MCF 10A (cell line): ENCODE results near the gene HS6ST1. TPM values are rescaled to one million over a fixed set of nuclear protein-coding genes. Genes with fewer than 3 reads are reported as not detected.

Experiments
- BruUV-seq: library from RNA; stranded (reverse); fragments of 400-500 nt; replicated peaks from 2 replicates; lab custom pipeline; 2021; lab: Mats Ljungman, UMichigan
- CTCF ChIA-PET: fragments of 300-600 bp; sonication (Branson Sonifier 250); formaldehyde crosslinking; extraction: SDS; loops from one replicate; lab custom pipeline; 2021; ENCODE audit warnings: antibody characterized with exemption, inconsistent platforms; lab: Yijun Ruan, JAX
- POLR2A ChIA-PET: fragments of 300-600, 350-650 bp; sonication (Branson Sonifier 250); formaldehyde crosslinking; extraction: SDS; loops from one replicate; lab custom pipeline; 2020; ENCODE audit warnings: antibody characterized with exemption, inconsistent platforms; lab: Yijun Ruan, JAX
- DNase-seq: peaks from one replicate; pipeline ENCODE4 v3.0.0-alpha.2; 2018; ENCODE audit not compliant: unreplicated experiment
- H3K27ac Mint-ChIP-seq: one replicate; pipeline ENCODE4 v1.8.0; 2022; ENCODE audit warnings: mild to moderate bottlenecking, low read depth, mixed read lengths; ENCODE audit not compliant: unreplicated experiment
- H3K27me3 Mint-ChIP-seq: one replicate; pipeline ENCODE4 v1.8.0; 2022; ENCODE audit warnings: mixed read lengths; ENCODE audit not compliant: insufficient read depth, unreplicated experiment
- H3K36me3 Mint-ChIP-seq: one replicate; pipeline ENCODE4 v1.8.0; 2022; ENCODE audit warnings: mild to moderate bottlenecking, moderate library complexity, mixed read lengths; ENCODE audit not compliant: insufficient read depth, unreplicated experiment
- H3K4me1 Mint-ChIP-seq: one replicate; pipeline ENCODE4 v1.8.0; 2022; ENCODE audit warnings: mixed read lengths; ENCODE audit not compliant: insufficient read depth, unreplicated experiment
- H3K4me3 Mint-ChIP-seq: one replicate; pipeline ENCODE4 v1.8.0; 2022; ENCODE audit warnings: mild to moderate bottlenecking, moderate library complexity, mixed read lengths; ENCODE audit not compliant: unreplicated experiment
- H3K9me3 Mint-ChIP-seq: one replicate; pipeline ENCODE4 v1.8.0; 2022; ENCODE audit warnings: mixed read lengths; ENCODE audit not compliant: unreplicated experiment
- intact Hi-C: fragments of 100-400 bp; cut with micrococcal nuclease; formaldehyde crosslinking; loops from 2 replicates; pipeline ENCODE4 v1.14.1; 2022
- total RNA-seq: library from RNA; stranded (reverse); gene quantifications from 2 replicates; pipeline ENCODE4 v1.2.3, GENCODE V29; 2022
- TF ChIP-seq, protein P1 (sequence below): fragments of 200-600 bp; IDR thresholded peaks from one replicate; pipeline ENCODE4 v1.8.0; 2022; ENCODE audit warnings: antibody characterized with exemption, mild to moderate bottlenecking; ENCODE audit not compliant: unreplicated experiment

Gene HS6ST1
- total RNA-seq, 1 experiment from 2014 or later = 9.6 TPM

DNA sequence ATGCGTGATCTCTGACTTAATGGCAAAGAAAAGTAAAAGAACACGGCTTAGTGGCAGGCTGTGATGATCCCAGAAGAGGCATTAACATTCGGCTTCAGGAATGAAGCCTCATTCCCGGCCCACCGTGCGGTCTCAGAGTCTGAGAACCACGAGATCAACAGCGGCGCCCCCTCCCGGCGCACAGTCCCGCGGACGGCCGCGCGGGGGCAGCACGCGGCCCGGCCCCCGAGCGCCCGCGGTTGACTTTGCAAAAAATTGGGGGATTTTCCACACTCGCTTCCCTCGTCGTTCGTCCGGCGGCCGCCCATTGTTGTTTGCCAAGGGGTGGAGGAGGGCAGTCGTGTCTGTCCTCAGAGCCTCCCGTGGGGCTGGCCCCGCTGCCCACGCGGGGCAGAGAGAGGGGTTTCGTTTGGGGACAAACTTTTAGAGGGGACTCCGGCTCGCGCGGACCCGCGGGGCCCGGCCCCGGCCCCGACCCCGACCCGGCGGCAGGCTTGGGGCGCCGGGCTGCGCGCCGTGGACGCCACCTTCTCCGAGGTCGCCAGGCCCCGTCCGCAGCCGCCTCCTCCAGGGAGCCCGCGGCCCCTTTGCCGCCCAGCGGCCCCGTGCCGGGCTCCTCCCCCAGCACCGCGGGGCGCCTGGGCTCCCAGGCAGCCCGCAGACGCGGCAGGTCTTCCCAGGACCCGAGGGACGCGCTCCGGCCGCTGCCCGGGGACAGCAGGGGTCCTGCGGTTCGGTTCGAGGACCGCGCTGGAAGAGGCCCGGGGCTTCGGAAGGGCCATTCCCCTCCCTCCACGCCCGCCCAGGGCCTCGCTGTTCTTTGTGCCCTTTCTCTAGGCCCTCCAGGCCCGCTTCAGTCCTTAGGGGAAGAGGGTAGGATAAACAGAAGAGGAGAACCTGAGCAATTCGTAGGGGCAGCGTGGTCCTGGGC lies 3.4 kb upstream of the HS6ST1 start:
- H3K4me3 Mint-ChIP-seq = peak overlapping the region; percentile 60
- no peaks in the 10 kb centered on the region for H3K36me3 Mint-ChIP-seq
- ChIA-PET CTCF (interaction anchor here (0.5 to 1.8 kb wide), 14 partner anchors 17 to 1601 kb away, joined by 3 to 16 read pairs (median 4); no protein-coding TSS in a partner anchor), POLR2A (no interaction called here)
- peak; percentile 79 for DNase-seq
- H3K27ac Mint-ChIP-seq = no peak overlapping the region
- intact Hi-C loops = loop anchor here (1.0 kb wide), 3 partner anchors 912 to 1527 kb away; no protein-coding TSS in a partner anchor
- H3K9me3 Mint-ChIP-seq = no peaks in the 10 kb centered on the region
- no peaks in the 10 kb centered on the region for H3K4me1 Mint-ChIP-seq
- H3K27me3 Mint-ChIP-seq = no peaks in the 10 kb centered on the region
- no TSS peak for BruUV-seq
- TF ChIP-seq, protein P1, sequence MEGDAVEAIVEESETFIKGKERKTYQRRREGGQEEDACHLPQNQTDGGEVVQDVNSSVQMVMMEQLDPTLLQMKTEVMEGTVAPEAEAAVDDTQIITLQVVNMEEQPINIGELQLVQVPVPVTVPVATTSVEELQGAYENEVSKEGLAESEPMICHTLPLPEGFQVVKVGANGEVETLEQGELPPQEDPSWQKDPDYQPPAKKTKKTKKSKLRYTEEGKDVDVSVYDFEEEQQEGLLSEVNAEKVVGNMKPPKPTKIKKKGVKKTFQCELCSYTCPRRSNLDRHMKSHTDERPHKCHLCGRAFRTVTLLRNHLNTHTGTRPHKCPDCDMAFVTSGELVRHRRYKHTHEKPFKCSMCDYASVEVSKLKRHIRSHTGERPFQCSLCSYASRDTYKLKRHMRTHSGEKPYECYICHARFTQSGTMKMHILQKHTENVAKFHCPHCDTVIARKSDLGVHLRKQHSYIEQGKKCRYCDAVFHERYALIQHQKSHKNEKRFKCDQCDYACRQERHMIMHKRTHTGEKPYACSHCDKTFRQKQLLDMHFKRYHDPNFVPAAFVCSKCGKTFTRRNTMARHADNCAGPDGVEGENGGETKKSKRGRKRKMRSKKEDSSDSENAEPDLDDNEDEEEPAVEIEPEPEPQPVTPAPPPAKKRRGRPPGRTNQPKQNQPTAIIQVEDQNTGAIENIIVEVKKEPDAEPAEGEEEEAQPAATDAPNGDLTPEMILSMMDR = peak; percentile 92

- DNase-seq = no peak
- peaks cover 6% of the 10 kb centered on the region for H3K4me1 Mint-ChIP-seq
- peaks cover 6% of the 10 kb centered on the region for H3K36me3 Mint-ChIP-seq
- peak overlapping the region; percentile 60 for H3K4me3 Mint-ChIP-seq
- CTCF ChIA-PET = interaction anchor here (0.5 to 1.8 kb wide), 18 partner anchors 16 to 1944 kb away, joined by 3 to 16 read pairs (median 4); no protein-coding TSS in a partner anchor
- no TSS peak for BruUV-seq
- POLR2A ChIA-PET = no interaction called here
- no peaks in the 10 kb centered on the region for H3K27me3 Mint-ChIP-seq
- no peaks in the 10 kb centered on the region for H3K9me3 Mint-ChIP-seq
- intact Hi-C loops = loop anchor here (1.0 kb wide), 3 partner anchors 913 to 1528 kb away; no protein-coding TSS in a partner anchor
- TF ChIP-seq, protein P1 = no peak
- no peak overlapping the region for H3K27ac Mint-ChIP-seq
Measured at GRCh38 chr2:128320906-128321771, 2.5 kb upstream of the HS6ST1 start.

DNA sequence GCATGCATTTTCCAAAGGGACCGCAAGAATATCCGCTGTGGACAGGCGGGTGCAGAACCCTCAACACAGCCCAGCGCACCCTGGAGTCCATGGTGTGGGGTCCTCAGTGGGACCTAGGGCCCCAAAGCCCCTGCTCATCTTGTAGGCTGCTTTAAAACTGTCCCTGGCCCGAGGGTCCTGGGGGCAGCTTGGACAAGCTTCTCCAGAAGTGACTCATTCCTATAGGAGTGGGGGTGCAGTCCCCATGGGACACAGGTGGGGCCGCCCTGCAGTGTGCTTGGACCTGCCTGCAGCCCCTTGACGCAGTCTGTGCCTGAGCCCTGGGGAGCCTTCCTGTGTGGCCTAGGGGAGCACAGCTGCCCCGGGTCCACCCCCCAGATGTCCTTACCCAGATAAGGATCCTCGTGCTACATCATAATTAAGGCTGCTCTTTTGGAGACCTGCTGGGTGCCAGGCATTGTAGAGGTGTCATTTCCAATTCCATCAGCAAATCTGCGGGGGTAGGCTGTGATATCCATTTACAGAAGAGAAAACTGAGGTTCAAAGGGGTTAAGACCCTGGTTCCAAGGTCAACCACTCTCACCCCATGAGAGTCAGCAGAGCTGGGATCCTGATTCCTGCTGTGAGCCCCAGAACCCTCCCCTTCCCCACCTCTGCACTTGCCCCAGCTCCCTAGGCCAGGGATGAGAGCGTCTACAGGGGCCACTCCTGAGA lies 1.7 kb upstream of the HS6ST1 start:
- CTCF ChIA-PET = interaction anchor here (0.6 to 1.8 kb wide), 14 partner anchors 10 to 1943 kb away, joined by 3 to 16 read pairs (median 4); no protein-coding TSS in a partner anchor
- Mint-ChIP-seq H3K27me3 (no peaks in the 10 kb centered on the region), H3K4me1 (peaks cover 9% of the 10 kb centered on the region), H3K36me3 (peaks cover 6% of the 10 kb centered on the region), H3K4me3 (no peak overlapping the region), H3K27ac (no peak overlapping the region), H3K9me3 (no peaks in the 10 kb centered on the region)
- no peak for DNase-seq
- TF ChIP-seq, protein P1 = no peak
- intact Hi-C loops = no loop called here
- POLR2A ChIA-PET = interaction anchor here (0.5 to 0.6 kb wide), 2 partner anchors 15 to 872 kb away, joined by 3 to 4 read pairs; no protein-coding TSS in a partner anchor
- BruUV-seq = no TSS peak
